Right lobe of liver (tissue), 6 donors: ENCODE results near the gene MDP1. TPM values are rescaled to one million over a fixed set of nuclear protein-coding genes. Genes with fewer than 3 reads are reported as not detected.
"Not testable (repeated sequence)": the region's sequence is repeated elsewhere in the genome, so short reads cannot be mapped to it uniquely, and the experiment has no call there.

Experiments used
- ATAC-seq, 4 donors: fragments of 200-7000 bp; cut with Tn5 transposase; one replicate each; pipeline ENCODE4 v1.9.1; 2020; ENCODE audit warnings: mild to moderate bottlenecking in 4 of 4, moderate library complexity in 4 of 4
- DNase-seq, 3 donors: peaks; one replicate each; pipeline ENCODE4 v3.0.0-alpha.2; 2020
- H3K27ac ChIP-seq, 3 donors: fragments of 200-600 bp; one replicate each; pipeline ENCODE4 v1.8.0; 2022
- H3K27me3 ChIP-seq, 2 donors: fragments of 200-600 bp; one replicate each; pipeline ENCODE4 v1.8.0; 2022
- H3K36me3 ChIP-seq, 4 donors: fragments of 200-600 bp; sonication (generic) in 1 of 4; one replicate each; pipeline versions ENCODE4 v1.5.1 to v1.8.0; 2017 to 2022; ENCODE audit warnings: control low read depth in 1 of 4
- H3K4me1 ChIP-seq, 4 donors: fragments of 200-600 bp; sonication (generic) in 1 of 4; one replicate each; pipeline versions ENCODE4 v1.5.1 to v1.8.0; 2017 to 2022; ENCODE audit warnings: control low read depth in 1 of 4
- H3K4me3 ChIP-seq, 3 donors: fragments of 200-600 bp; one replicate each; pipeline ENCODE4 v1.8.0; 2022
- H3K9me3 ChIP-seq, 4 donors: fragments of 200-600 bp; sonication (generic) in 1 of 4; one replicate each; pipeline versions ENCODE4 v1.5.1 to v1.8.0; 2017 to 2022; ENCODE audit warnings: control low read depth in 1 of 4
- CTCF ChIP-seq, 4 donors: fragments of 200-600 bp in 3 of 4; fragments of 450-650 bp in 1 of 4; IDR thresholded peaks; one replicate each; pipeline versions ENCODE4 v1.5.1 to v1.8.0; 2016 to 2022; ENCODE audit warnings: antibody characterized with exemption in 4 of 4, mild to moderate bottlenecking in 2 of 4
- POLR2A ChIP-seq: fragments of 450-650 bp; IDR thresholded peaks from one replicate; pipeline ENCODE4 v1.6.1; 2017; ENCODE audit warnings: antibody characterized with exemption, mild to moderate bottlenecking
- WGBS: methylation state at CpG from one replicate; pipeline ENCODE4 v1.1.6; 2018; ENCODE audit warnings: low coverage, low lambda C conversion rate; ENCODE audit not compliant: insufficient coverage; ENCODE audit errors: missing lambda C conversion rate; 5-methylcytosine and 5-hydroxymethylcytosine counted together
- intact Hi-C, 2 donors: fragments of 100-400 bp; cut with DNase I; formaldehyde crosslinking; loops; one replicate each; pipeline versions ENCODE4 v1.11.2 to v1.14.1; 2022
- total RNA-seq, 6 experiments: library from RNA; depleted of rRNA in 2 of 6; stranded (reverse); fragments of >200 nt in 2 of 6; fragmentation: NEBNext Ultra II Directional in 3 of 6; extraction: Animal tissue kit (Norgen Biotek cat#: 25700) in 3 of 6; gene quantifications; one replicate each; pipeline versions ENCODE4 v1.1.0 to v1.2.4, GENCODE V29; 2016 to 2023
- donor health status: DM: no; HTN: yes; CAD: no.
- donor health status: DM: no; HTN: no; CAD: no.
- donor health status: DM: no; HTN: no; CAD: no.
- donor health status: DM: no; HTN: yes; CAD: no.
- donor health status: DM: no; HTN: yes; CAD: no.

The MDP1 gene
- total RNA-seq, 6 experiments from 2014 or later = 3.7 to 6.3 (median 4.9) TPM

- Histone ChIP-seq H3K4me1 (no peaks in the 10 kb centered on the region), H3K27ac (no peak overlapping the region), H3K27me3 (no peaks in the 10 kb centered on the region), H3K4me3 (no peak overlapping the region), H3K9me3 (no peaks in the 10 kb centered on the region), H3K36me3 (peaks cover 0 to 57% (median 2%) of the 10 kb centered on the region in 4 donors)
- ATAC-seq = no peak
- 100% methylated on average over 2 of the region's 2 CpGs for WGBS
- no peak for DNase-seq
- intact Hi-C loops = no loop called here
- TF ChIP-seq POLR2A (no peak), CTCF (IDR thresholded peaks at IDR 0.05) (no peak)
Observed at GRCh38 chr14:24207625-24208024, 8.2 kb downstream of the MDP1 start.

GRCh38 chr14:24207104-24207551 lies 8.7 kb downstream of the MDP1 start:
- Histone ChIP-seq H3K9me3 (no peaks in the 10 kb centered on the region), H3K27me3 (no peaks in the 10 kb centered on the region), H3K27ac (no peak overlapping the region), H3K36me3 (peaks cover 0 to 57% (median 2%) of the 10 kb centered on the region in 4 donors), H3K4me3 (no peak overlapping the region), H3K4me1 (no peaks in the 10 kb centered on the region)
- DNase-seq (no peak), ATAC-seq (no peak)
- TF ChIP-seq CTCF (IDR thresholded peaks at IDR 0.05) = no peak
- no peak for TF ChIP-seq POLR2A
- intact Hi-C loops = no loop called here
- 83% methylated on average over 1 of the region's 5 CpGs for whole genome bisulfite sequencing

- no peak overlapping the region for H3K4me3 ChIP-seq
- H3K36me3 ChIP-seq = peaks cover 0 to 56% (median 2%) of the 10 kb centered on the region in 4 donors
- DNase-seq = no peak
- no peaks in the 10 kb centered on the region for H3K27me3 ChIP-seq
- intact Hi-C loops = no loop called here
- no peaks in the 10 kb centered on the region for H3K9me3 ChIP-seq
- TF ChIP-seq POLR2A = no peak
- no peak for TF ChIP-seq CTCF (IDR thresholded peaks at IDR 0.05)
- H3K27ac ChIP-seq = no peak overlapping the region
- no peak for ATAC-seq
- no peaks in the 10 kb centered on the region for H3K4me1 ChIP-seq
- 100% methylated on average over 5 of the region's 11 CpGs for WGBS
Observed at GRCh38 chr14:24206260-24207103, 9.4 kb downstream of the MDP1 start.

GRCh38 chr14:24204163-24205146 lies 11.4 kb downstream of the MDP1 start:
- ATAC-seq (no peak), DNase-seq (no peak)
- Histone ChIP-seq H3K4me3 (no peak overlapping the region), H3K27ac (no peak overlapping the region), H3K36me3 (peaks cover 0 to 37% (median 0%) of the 10 kb centered on the region in 4 donors), H3K9me3 (no peaks in the 10 kb centered on the region), H3K4me1 (no peaks in the 10 kb centered on the region), H3K27me3 (no peaks in the 10 kb centered on the region)
- intact Hi-C loops = no loop called here
- WGBS = 91% methylated on average over 5 of the region's 7 CpGs
- TF ChIP-seq CTCF (IDR thresholded peaks at IDR 0.05) (no peak), POLR2A (no peak)

GRCh38 chr14:24203249-24203886 lies 12.5 kb downstream of the MDP1 start:
- intact Hi-C loops, H3K4me1 ChIP-seq, DNase-seq, H3K27ac ChIP-seq, ATAC-seq, H3K27me3 ChIP-seq, H3K4me3 ChIP-seq, H3K9me3 ChIP-seq: not testable (repeated sequence)
- WGBS = 94% methylated on average over 8 of the region's 16 CpGs
- peaks cover 0 to 26% (median 0%) of the 10 kb centered on the region in 4 donors for H3K36me3 ChIP-seq

GRCh38 chr14:24202538-24202937 lies 13.3 kb downstream of the MDP1 start:
- 93% methylated on average over 8 of the region's 8 CpGs for WGBS
- intact Hi-C loops, H3K9me3 ChIP-seq, ATAC-seq, H3K27ac ChIP-seq, DNase-seq, H3K27me3 ChIP-seq, H3K4me3 ChIP-seq: not testable (repeated sequence)
- H3K36me3 ChIP-seq = peaks cover 0 to 18% (median 0%) of the 10 kb centered on the region in 4 donors
- peaks cover 0 to 15% (median 5%) of the 10 kb centered on the region in 4 donors for H3K4me1 ChIP-seq
